Measurements from ENCODE around the gene ZNF580.

DNA sequence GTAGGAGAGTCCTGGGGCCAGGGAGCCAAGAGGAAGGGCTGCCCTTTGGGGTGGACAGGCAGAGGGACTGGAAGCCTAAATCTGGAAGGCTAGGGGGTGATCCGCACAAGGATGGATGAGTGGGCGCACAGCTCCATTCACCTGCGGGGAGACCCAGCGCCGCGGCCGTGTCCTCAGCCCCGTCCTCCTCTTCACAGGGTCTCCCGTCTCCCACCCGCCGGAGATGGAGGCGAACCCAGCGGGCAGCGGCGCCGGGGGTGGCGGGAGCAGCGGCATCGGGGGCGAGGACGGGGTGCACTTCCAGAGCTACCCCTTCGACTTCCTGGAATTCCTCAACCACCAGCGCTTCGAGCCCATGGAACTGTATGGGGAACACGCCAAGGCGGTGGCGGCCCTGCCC, 27.4 kb upstream of the ZNF580 start:
- TF ChIP-seq POLR2A (IDR thresholded peaks at IDR 0.05; ENCODE audit: low read length) (no peak), GATA1 (IDR thresholded peaks at IDR 0.05; ENCODE audit: low read depth, low read length) (no peak)
